GM18517 (cell line): ENCODE results near the gene SLC6A11.

Experiments used
- ATAC-seq: cut with Tn5 transposase; IDR thresholded peaks from one replicate; pipeline ENCODE4 v1.9.1; 2021; ENCODE audit warnings: mild to moderate bottlenecking, moderate library complexity; ENCODE audit not compliant: unreplicated experiment

SLC6A11 gene

DNA sequence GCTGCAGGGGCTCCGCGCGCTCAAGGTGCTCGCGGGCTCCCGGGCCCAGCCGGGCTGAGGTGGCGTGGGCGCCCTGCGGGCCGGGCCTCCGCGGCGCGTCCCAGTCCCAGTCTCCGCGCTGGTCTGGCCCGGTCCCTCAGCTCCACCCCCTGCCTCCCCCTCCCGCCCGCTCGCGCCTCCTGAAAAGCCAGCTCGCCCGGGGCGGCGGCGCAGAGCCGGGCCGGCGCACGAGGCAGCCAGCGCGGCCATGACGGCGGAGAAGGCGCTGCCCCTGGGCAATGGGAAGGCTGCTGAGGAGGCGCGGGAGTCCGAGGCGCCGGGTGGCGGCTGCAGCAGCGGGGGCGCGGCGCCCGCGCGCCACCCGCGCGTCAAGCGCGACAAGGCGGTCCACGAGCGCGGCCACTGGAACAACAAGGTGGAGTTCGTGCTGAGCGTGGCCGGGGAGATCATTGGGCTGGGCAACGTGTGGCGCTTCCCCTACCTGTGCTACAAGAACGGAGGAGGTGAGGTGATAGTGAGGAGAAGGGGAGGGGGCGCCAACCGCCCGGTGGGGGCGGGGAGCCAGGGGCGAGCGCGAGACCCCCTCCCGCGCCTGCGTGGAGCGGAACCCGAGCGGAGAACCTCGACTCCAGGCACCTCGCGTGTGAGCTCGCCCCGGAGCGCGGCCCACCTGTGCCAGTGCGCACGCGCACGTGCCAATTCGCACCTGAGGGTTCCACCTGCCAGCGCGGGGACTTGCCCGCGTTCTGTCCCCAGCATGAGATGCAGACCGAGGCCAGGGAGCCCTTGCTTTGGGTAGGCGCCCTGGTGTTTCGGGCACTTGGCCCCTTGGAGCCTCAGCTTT lies at the start of gene SLC6A11:
SLC6A11 (plus strand) TSS at position 210 of the 844 bp plus-strand sequence; CDS start at position 248, 38 bp downstream.
- ATAC-seq = no peak

DNA sequence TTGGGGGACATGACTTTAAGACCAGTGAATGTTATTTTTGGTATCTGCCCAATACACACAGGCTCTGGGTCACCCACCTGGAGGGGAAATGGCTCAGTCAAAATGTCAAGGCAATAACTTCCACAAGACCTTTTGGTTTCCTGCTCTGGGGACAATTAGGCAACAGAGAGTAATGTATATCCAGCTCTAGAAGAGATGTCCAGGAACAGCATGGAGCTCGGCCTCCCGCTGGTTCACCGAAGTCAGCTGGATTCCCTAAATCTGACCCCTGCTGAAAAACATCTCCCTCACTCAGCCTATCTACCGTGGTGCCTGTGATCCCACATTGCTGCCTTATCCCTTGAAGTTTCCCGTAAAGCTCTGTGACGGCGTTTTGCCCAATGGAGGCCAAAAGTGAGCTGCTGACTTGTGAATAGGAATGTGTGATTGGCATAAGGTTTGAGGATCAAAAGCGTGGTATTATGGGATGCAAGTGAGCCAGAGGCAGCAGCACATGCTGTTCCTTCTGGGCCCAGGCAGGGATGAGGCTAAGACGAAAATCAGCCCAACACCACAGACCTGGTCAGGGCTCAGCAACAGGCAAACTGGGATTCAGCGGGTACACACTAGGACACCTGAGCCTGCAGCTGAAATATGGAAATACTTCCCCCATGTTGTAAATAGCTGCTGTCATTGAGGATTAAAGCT lies 47.2 kb upstream of the SLC6A11 start:
- ATAC-seq = no peak

DNA sequence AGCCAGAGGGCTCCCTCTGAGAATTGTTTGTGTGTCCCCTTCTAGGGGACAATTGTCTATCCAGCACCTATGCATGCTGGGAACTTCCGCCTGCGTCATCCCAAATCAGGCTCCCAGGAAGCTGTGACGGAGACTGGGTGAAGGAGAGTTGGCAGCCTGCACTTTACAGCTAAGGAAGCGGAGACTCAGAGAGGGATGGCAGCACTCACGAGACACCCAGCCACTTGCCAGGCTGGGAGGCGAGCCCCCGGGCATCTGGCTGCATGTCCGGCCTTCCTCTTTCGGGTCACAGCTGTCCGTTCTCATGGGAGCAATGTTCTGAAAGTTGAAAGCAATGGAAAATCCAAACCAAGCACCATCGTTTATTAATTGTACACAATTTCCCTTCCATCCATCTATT lies 45.5 kb upstream of the SLC6A11 start:
- ATAC-seq = no peak

DNA sequence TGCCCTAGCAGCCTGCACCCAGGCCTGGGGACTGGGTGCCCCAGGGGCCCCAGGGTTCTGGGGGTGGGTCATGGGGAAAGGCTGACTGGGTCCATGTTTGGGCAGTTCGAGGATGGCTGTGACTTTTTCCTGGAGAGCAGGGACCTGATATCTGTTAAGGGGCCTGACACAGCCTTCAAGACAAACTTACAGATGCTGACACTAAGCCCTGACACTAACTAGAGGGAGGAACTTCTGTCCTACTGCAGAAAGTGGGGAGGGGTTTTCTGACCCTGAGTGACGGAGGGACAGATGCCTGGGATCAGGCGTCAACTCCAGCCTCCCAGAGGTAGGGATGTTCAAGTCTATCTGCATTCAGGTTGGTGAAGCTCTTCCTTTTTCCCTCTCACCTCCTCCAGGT lies 45.0 kb upstream of the SLC6A11 start:
- ATAC-seq = no peak

DNA sequence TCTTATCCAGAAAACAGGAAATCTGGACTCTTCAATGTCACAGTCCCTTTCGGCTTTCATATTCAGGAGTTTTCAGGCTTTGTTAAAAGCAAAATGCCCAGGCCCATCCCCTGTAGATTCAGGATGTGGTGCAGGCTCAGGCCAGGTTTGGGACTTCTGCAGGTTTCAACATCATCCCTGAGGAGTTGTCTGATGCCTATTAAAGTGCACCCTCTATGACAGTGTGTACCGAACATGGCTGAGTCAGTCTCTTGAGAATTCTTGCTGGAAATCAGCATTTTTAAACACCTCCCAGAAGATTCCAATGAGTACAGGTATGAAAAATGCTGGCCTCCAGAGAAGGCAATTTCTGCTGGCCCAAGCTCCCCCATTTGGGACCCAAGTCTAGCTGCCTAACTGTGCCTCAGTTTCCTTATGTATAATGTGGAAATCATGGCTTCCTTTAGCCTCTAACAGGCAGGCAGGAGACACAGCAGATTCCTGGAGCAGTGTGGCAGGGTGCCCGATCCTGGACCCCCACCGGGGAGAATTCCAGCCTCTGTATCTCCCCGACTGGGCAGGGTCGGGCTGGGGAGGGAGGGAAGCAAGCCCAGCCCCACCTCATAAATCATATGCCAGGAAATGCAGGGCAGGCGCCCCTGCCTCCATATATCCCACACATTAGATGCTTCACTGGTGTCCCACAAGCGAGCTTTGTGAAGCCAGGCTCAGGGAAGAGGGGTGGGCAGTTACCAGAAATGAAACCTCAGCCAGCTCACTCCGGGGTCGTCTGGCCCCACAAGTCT lies 44.4 kb upstream of the SLC6A11 start:
- no peak for ATAC-seq

DNA sequence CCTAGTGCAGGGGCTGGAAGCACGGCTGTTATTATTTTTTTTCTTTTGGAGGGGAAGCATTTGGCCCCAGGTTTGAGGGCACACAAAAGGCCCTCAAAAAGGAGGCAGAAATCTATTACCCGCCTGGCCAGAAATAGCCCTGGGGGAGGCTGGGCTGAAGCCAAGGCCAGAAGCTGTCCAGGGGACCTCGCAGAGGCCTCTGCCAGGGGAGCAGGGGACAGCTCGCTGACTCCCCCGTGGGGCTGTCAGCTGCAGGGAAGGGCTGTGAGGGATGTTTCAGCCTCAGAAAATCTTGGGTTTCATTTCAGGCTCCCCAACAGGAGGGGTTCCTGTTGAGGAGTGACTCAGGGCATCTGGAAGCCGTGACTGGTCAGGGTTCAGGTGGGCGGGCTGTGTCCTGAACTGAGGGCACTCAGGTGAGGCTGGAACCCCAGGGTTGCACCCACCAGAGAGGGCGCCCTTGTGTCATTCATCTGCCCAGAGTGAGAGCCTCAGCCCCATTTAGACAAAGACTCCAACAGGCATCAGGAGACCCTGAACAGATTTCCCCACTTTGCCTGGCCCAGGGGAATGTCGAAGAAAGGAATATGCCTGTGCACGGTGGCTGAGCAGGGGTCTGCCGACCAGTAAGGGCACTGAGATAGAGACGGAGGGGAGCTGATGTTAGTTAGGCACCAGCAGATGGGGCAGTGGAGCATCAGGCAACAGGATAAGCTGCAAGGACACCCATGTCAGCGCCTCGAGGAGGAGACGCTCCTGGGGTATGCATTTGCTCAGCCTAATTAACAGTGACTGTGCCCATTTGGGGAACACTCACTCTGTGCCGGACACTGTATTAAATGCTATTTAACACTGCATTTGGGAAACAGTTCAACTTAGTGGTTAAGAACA lies 43.5 kb upstream of the SLC6A11 start:
- ATAC-seq = no peak

DNA sequence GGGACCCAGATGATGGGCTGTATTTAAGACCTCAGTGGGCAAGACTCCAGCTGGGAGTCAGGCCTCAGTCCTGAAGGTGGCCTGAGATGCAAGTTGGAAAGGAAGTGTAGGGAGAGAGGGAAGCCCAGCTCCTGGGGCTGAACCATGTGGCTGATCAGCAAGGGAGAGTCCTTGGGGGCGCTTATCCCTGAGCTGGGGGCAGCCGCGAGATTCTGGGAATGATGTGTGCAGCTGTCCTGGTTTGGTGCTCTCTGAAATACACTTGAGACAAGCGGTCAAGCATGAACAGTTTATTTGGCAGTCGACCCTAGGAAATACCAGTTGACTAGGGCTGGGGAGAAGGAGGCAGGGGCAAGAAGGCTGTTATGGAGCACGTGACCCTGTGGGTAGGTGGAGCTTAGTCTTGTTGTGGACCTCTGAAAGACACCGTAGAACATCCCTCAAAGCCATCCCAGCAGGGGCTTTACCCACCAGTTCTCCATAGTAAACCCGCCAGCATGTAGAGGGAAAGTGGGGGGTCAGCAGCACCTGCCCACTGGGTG lies 41.8 kb upstream of the SLC6A11 start:
- ATAC-seq = no peak

DNA sequence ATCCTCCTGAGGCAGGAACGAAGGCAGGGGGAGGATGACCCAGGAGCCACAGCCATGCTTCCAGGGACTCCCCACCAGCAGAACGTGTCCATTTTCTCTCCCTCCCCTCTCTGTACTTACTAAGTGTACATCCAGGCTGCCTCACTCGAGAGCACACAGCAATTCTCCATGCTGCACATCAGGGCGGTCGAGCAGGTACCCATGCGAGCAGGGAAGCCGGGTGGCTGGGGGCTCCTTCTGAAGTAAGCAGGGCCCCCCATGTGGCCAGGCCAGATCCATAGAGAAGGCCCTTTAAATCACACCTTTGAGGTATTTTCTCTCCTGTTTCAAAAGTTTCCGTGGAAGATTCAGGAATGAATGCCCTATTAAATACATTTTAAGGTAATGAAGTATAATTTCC lies 41.2 kb upstream of the SLC6A11 start:
- ATAC-seq = no peak

DNA sequence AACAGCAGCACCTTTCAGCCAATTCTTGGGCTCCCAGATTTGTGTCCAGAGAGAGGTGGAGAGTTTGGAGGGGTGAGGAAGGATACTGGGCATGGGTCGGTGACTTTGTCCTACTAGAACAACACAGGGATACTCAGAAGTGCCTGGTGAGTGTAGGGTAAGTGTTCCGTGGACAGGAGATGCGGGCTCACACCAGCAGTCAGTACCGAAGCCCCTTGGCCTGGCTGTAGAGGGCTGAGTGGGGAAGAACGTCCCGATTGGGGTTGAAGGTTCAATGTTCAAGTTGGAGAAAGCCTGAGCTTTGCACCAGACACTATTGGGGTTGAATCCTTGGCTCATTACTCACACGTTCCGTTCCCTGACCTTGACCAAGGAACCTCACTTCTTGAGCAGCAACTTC lies 40.8 kb upstream of the SLC6A11 start:
- no peak for ATAC-seq

DNA sequence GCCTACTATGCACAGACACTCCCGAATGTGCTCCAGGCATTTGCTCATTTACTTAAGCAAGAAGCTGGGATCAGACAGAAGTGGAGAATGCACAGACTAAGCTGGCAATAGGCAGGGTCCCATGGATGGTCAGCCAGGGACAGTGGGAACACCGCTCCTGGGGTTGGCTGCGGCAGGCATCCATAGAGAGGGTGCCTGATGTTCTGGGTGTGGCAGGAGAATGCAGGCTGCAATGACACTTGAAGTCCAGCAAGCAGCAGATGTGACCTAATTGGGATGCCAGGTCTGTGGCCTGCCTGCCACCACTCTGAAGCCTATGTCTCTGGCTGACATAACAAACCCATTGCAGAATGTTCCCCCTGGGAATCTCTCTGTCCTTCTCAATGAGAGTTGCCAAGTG lies 40.2 kb upstream of the SLC6A11 start:
- ATAC-seq = no peak

DNA sequence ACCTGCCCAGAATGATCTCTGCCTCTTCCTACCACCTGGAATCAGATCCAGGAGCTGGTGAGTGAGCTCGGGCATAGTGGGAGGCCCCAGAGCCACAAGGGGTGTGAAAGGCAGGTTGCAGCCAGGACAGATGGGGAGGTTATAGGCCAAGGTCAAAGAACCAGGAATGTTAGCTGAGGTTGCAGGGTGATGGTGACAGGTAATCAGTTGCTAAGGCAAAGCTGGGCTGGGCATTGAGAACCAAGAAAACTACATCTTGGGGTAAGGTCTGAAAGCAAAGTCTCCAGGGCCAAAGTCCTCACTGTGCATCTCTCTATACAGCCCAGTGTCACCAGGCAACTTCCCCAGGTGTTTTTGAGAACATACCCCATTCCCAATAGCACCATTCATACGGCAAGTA lies 38.4 kb upstream of the SLC6A11 start:
- ATAC-seq = no peak

DNA sequence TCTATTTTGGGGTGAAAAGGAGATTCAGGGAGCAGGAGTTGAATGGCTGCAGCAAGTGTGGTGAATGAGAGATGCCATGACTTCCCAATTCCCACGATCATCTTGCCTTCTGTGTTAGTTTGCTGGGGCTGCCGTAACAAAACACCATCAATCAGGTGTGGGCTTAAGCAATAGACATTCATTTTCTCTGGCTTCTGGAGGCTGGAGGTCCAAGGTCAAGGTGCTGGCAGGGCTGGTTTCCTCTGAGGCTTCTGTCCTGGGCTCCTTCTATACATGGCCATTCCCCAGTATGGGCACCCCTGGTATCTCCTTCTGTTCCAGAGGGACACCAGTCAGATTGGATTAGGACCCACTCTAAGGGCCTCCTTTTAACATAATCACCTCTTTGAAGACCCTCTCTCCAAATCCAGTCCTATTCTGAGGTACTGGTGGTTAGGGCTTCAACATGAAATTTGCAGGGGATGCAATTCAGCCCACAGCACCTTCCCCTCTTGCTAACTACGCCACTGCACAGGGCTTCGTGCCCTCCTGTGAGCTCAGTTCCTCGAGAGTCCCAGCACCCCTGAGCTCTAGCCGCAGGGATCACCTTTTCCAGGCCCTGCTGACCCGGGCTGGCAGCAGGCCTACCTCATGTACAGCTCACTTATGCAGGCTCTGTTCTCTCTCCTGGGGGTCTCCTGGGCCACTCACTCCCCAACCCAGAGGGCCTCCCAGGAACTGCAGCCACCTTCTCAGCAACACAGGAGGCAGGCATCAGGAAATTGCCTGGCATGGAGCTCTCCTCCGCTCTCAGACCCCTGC lies 37.3 kb upstream of the SLC6A11 start:
- ATAC-seq = no peak

DNA sequence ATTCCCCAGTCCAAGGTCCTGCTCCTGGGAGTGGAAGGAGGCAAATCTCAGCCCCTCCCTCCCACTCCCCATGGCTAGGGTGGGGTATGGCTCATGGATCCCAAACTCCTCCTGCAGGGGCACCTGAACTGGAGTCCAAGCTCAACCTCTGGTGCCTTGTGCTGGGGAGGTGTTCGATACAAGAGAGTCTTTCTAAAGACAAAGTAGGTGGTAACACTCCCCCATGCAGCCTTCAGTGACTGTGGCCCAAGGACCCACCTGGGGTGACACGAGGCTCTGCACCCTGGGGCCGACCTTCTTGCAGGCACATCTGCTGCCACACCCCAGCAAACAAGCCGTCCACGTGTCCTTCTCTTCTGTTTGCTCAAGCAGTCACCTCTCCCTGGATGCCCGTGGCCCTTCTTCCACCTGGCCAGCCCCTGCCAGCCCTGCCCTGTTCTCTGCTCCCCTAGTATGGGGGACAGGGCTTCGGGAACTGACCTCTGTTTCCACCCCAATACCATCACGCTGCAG lies 36.7 kb upstream of the SLC6A11 start:
- ATAC-seq = no peak

DNA sequence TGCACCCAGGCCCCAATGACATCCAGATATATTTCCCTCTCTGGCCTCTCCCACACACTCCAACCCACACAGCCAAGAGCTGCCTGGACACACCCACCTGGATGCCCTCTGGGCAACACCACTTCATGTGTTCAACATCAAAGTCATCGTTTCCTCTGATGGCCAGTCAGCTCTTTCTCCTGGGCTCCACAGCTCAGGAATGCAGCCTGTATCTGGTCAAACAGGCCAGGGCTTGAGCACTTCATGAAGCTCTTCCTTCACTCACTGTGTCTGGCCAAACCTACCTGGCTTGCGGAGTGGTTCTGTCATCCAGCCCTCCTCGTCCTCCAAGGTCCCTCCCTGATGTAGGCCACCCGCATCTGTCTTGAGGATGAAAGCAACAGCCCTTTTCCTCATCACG lies 35.8 kb upstream of the SLC6A11 start:
- ATAC-seq = no peak

DNA sequence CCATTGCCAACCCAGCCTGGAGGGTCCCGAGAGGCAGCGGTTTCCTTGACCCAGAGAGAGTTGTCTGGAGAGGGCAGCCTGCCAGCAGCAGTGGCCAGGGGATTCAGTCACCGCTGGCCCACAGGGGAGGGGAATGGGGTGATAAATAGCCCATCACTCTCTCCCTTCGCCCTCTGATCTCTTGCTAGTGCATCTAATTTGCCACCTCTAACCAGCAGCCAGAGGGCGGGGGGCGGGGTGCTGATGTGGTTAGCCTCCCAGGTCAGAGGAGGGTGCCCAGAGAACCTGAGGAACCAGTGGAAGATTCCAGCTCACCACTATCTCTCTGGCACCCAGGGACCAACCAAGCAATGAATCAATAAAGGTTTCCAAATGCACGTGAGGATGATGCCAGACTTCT lies 35.1 kb upstream of the SLC6A11 start:
- ATAC-seq = no peak

DNA sequence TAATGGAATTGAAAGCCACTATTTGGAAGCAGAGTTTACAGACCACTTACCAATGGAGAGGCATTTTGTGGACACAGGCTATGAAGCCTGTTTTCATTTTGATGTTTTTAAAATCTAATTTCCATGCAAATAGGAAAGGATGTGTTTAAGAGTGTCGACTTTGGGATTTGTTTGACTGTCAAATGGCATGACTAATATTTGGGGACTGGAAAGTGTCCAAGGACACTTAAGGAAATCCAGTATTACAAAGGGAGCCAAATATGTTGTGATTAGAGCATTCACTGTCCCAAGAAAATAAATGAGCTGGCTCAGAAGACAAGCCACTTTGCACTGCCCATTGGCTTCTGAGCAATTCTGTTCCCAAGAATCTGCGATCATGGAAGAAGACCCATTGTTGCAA lies 34.0 kb upstream of the SLC6A11 start:
- no peak for ATAC-seq

DNA sequence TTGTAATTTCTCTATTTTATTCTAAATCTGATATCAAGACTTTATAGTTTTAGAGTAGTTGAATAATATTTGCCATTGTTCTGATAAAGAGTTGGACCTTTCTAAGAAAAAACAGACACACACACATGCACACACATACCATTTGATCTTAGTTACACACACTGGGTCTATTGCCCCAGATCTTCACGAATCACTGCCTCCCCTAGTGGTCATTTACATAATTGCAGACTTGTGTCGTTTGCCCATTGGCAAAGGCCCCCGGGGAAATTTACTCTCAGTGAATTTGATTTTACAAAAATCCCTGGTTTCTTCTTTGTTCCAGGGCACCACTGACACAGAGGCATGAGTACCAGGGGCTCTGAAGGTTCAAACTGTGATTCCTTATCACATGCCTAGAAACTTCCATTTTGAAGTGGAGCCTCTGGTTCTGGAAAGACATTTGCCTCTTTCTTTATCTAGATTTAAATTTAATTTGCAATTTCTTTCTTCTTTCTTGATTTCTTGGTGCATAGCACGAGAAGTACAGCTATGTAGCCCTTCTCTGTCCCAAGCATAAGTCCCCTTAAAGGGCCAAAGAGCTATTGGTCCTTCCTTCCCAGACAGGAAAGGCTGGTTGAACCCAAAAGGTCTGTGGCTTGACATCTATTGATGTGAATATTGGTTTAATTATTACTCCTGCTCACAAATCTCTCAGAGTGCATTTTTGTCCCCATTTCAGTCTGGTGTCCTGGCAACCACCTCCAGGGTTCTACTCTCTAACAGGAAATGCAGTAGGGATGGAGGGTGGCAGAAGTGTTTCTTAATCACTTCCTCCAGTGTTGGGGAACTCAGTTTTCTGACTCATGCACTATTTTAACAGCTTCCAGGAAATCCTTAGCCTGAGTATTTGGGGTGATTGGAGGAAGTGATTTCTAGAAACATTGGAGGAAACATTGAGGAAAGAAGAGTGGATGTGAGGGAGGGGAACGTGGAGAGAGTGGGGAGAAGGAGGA lies 32.4 kb upstream of the SLC6A11 start:
- no peak for ATAC-seq

DNA sequence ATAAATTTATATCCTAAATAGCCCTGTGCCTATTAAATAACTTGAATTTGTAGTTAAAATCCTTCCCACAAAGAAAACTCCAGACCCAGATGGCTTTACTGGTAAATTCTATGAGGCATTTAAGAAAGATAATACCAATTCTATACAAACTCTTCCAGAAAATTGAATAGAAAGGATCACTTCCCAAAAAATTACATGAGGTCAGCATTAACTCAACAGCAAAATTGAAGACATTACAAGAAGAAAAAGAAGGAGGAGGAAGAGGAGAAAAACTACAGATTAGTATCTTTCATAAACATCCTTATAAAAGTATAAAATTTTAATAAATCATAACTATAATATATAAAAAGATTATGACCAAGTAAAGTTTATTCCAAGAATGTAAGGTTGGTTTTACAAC lies 29.4 kb upstream of the SLC6A11 start:
- ATAC-seq = no peak
